Activated CD4-positive, alpha-beta T cell treated with anti-CD3 and anti-CD28 coated beads, Interleukin-2, amount 50 U/mL, for 48 hours (primary cell): Measurements from ENCODE around the gene SLC39A3.
"Not testable (repeated sequence)": the region's sequence is repeated elsewhere in the genome, so short reads cannot be mapped to it uniquely, and the experiment has no call there.

ENCODE experiments used
- DNase-seq, 2 experiments: peaks; one replicate each; pipeline ENCODE4 v3.0.0-alpha.2; 2020

SLC39A3 gene

DNA sequence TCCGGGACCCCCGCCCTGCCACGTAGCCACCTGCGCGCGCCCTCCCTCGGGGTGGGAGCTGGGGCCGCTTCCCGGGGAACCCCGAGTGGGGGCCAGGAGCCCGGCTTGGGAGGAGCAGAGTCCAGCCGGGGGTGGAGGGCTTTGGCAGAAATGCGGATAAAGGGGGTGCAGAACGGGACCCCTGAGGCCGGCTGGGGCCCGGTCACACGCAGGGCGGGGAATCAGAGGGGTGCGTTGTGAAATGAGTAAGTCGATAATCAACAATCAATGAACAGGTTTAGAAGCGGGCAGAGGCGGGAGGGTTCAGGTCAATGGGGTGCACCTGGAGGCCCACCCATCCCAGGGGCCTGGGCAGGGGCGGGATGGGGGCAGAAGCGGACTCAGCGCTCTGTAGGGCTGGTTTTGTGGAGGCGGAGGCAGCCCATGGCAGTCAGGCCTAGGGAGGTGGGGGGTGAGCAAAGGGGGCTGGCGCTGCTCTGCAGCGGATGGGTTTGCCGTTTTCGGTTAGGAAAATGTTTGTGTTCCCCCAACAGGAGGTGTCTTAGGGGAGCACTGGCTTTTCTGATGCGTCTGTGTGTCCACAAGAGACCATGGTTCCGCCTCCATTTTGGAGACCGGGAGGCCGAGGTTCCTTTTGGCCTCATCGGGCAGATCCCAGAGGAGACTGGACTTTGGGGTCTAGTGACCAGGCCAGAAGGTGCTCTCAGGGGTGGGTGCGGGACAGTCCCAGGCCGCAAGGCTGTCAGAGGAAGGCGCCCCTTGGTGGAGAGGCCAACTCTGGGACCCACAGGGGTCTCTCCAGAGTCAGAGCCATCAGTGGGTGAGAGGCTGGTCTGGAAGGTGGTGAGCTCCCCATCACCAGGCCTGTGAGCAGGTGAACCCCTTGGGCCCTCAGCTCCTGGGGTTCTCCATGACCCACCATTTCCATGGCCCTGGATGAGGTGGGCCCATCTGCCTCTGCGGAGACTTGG, 18.0 kb downstream of the SLC39A3 start:
- no peak for DNase-seq

- no peak for DNase-seq
Observed at GRCh38 chr19:2720777-2721569, 18.8 kb downstream of the SLC39A3 start, which contains the start of gene DIRAS1. Gene DIRAS1 (minus strand): TSS chr19:2721372. CDS start chr19:2717806, 3,566 bp downstream.

DNA sequence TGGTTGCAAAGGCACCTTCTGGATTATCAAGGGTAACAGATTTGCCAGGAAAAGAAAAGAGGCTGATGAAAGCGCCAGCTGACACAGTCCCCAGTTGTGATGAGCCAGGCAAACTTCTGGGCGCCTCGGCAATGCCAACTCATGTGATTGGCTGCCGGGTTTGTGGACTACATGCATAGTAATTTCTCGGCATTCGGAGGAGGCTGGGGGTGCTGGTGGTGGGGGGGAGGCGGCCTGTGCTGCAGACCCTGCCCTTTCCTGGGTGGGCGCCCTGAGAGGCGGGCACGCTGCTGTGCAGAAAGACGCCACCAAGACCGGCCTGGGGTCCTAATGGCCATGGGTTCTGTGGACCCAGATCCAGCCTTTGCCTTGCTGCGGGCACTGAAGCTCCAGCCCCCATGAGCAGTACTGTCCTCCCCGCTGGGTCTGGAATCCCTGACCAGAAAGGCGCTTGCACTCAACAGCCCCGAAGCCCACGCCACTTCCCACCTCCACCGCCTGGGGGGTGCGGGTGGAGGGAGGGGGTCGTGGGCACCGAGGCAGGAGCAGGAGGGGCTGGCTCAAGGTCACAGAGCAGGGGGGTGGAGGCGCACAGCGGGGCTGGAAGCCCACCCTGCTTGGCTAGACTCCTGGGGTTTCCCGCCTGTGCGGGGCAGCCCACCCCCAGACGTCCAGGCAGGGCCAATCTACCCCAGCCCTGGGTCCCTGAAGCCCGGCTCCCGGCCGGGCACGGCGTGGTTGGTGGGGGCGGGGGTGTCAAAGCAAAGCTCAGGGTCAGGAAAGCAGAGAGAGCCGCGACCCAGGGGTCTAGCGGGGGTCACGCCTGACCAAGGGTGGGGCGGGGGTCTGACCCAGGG, 19.7 kb downstream of the SLC39A3 start:
- DNase-seq: no peak

GRCh38 chr19:2719232-2719735, 20.5 kb downstream of the SLC39A3 start:
- no peak for DNase-seq

- DNase-seq: no peak
Observed at GRCh38 chr19:2717638-2718541, 21.9 kb downstream of the SLC39A3 start.

DNA sequence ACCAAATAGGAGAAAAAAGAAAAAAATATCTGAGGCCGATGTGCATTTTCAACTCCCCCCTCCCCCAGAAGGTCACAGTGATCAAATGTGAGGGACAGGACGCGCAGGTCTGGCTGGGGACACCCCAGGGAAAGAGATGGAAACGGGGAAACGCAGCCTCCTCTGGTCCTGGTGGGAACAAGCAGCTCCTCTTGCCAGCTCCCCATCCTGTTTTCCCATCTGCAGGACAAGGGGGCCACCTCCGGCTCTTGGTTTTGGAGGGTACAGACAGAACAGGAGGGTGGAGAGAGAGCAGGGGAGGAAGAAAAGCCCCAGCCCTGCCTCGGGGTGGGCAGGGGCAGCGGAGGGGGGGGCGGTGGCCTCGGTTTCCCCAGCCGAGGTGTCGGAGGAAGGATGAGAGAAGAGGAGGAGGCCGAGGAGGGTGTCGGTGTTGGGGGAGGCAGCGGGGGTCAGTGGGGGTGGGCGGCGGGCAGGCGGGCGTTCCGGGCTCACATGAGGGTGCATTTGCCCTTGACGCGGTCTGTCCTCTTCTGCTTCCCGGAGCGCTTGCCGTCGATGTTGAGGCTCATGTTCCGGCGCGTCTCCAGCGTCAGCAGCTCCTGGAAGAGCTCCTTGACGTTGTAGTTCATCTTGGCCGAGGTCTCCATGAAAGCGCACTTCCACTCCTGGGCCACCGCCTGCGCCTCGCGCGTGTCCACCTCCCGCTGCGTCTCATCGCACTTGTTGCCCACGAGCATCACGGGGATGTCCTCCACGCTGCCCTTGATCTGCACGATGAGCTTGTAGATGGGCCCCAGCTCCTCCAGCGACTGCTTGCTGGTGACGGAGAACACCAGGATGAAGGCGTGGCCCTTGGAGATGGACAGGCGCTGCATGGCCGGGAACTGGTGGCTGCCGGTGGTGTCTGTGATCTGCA, 22.8 kb downstream of the SLC39A3 start:
- DNase-seq: no peak

DNA sequence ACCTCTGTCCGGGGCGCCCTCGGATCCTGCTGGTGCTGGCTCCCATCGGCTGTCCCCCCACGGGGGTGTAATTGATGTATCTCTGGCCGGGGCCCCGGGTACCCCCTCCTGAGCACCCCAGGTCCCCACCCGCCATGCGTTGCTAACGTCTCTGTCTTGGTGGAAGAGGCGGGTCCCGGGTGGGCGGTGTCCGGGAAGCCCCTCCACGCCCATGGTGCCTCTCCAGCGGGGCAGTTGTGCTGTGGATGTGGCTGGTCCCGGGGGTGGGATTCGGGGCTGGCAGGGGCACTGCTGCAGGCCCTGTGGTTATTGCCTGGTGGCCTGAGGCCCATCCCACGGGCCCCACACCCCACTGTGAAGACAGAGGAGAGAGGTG, 23.6 kb downstream of the SLC39A3 start:
- no peak for DNase-seq

DNA sequence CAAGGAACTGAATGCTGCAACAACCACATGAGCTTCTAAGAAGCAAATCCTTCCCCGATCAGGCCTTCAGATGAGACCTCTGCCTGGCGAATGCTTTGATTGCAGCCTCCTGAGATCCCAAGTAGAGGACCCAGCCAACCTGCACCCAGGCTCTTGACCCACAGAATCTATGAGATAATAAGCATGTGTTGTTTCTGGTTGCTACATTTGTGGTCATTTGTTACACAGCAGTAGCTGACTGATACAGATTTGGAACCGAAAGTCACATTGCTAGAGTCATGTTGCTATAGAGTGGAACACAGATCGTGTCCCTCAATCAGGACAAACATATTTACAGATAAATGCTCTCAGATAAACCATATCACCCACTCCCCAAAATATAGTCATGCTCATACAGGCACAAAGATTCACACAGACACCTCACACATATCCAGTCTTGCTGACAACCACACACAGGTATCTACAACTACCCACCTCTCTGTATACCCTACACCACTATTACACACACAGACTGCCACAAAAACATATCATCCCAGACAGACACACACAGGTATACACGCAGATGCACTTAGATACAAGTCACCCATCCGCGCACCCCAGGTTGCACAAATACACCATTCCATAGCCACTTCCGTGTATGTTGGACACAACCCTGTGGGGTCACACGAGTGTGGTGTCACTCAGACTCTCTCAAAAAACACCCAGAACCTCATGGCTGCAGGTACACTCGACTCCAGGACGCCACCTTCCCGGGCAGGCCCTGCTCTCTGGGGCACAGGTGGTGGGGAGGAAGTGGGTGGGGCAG, 24.1 kb downstream of the SLC39A3 start:
- no peak for DNase-seq

- DNase-seq: no peak
Observed at GRCh38 chr19:2714531-2715269, 25.1 kb downstream of the SLC39A3 start.

GRCh38 chr19:2714102-2714501, 25.7 kb downstream of the SLC39A3 start:
- not testable (repeated sequence) for DNase-seq

DNA sequence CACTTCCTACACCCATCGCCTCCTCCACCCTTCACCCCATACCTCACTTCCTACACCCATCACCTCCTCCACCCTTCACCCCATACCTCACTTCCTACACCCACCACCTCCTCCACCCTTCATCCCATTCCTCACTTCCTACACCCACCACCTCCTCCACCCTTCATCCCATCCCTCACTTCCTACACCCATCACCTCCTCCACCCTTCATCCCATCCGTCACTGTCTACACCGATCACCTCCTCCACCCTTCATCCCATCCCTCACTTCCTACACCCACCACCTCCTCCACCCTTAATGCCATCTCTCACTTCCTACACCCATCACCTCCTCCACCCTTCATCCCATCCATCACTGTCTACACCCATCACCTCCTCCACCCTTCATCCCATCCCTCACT, 26.6 kb downstream of the SLC39A3 start:
- not testable (repeated sequence) for DNase-seq

GRCh38 chr19:2711875-2712205, 28.0 kb downstream of the SLC39A3 start:
- no peak for DNase-seq

DNA sequence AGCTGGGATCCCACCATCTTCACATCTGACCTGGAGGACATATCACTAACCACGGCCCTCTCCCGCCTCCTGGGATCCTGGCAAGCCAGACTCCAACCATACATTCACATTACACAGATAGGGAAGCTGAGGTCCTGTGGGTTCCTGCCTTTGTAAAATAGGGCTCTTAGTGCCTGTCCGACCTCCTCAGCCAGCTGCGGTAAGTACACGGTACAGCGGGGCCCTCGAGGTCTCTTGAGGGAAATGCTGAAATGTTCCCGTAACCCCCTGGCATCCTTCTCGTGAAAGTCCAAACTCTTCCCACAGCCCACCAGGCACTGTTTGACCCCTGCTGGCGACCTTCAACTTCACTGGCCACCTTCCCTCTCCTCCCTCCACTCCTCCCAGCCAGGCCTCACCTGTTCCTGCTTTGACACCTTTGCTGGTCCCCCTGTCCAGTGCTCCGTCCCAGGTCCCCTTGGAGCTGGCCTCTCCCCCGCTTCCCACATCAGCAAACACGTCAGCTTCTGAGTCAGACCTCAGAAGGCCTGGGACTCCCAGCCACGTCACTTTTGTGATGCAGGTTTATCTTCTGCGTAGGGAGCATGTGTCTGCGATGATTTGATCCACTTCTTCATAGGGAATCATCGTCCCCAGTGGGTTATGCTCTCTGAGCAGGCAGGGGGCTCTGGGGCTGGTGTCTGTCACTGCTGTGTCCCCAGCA, 28.5 kb downstream of the SLC39A3 start:
- DNase-seq: no peak

DNA sequence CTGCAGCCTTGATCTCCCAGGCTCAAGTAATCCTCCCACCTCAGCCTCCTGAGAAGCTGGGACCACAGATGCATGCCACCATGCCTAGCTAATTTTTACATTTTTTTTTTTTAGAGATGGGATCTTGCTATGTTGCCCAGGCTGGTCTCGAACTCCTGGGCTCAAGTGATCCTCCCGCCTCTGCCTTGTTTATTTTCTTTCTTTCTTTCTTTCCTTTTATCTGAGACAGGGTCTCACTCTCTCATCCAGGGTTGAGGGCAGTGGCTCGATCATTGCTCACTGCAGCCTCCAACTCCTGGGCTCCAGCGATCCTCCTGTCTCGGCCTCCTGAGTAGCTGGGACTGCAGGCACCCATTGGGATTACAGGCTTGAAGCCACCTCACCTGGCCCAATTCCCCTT, 33.6 kb downstream of the SLC39A3 start:
- DNase-seq: no peak

DNA sequence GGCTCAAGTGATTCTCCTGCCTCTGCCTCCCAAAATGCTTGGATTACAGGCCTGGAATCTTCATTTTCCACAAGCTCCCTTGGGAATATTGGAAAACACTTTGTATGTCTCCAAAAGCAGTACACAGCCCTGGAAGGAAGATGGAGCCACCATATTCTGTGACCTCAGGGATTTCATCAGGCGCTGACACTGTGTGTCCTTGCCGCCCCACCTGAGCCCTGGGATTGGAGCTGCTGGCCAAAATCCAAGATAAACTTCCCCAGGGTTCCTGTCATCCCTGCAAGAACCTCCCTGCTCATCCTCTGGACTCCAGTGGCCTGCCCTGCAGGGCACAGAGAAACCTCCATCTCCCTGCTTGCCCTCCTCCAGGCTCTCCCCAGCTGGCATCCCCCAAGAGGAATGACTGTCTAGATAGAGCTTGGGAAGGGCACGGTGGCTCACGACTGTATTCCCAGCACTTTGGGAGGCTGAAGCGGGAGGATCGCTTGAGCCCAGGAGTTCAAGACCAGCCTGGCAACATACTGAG, 36.1 kb downstream of the SLC39A3 start:
- DNase-seq: no peak

- DNase-seq: no peak
Observed at GRCh38 chr19:2703077-2703437, 36.8 kb downstream of the SLC39A3 start.

DNA sequence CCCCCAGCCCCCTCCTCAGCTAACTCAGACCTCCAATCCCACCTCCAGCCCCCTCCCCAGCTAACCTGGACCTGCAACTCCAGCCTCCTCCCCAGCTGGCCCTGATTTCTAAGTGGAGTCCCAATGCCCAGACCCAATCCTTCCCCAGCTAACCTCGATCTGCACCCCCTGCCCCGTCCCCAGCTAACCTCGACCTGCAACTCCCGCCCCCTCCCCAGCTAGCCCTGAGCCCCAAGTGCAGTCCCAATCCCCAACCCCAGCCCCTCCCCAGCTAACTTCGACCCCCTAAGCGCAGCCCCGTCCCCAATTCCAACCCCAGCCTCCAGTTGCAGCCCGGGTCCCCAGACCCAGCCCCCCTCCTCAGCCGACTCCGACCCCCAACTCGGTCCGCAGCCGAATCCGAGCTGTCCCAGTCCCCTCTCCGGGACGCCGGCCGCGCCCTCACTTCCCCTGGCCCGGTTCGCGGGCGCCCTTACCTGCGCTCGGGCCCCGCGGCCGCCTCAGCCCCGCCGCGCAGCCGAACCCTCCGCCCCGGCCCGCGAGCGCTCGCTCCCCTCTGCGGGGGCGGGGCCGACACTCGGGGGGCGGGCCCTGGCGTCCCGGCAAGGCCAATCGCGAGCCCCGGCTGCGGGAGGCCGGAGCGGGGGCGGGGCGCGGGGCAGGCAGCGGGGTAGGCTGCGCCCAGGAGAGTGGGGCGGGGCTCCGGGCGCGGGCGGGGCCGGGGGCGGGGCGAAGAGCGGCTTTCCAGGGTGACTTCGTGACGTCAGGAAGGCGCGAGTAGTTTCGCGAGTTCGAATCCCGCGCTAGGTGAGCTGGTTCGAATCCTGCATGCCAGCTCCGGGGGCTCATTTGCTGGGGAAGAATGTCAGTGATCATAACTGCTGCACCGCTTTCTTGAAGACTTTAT, 37.4 kb downstream of the SLC39A3 start, which contains the start of gene GNG7:
Gene GNG7, minus strand, starts transcription at position 525 of the 907 bp plus-strand sequence. CDS start 182,006 bp downstream, outside the sequence.
- DNase-seq: peak; percentile 95 to 98
